Neutrophil (primary cell): ENCODE data around the gene PAGE4.

Experiments used
- H3K27ac ChIP-seq: fragments of 200-600 bp; sonication (generic); 2 replicates; pipeline ENCODE4 v1.5.1; 2016; ENCODE audit warnings: mild to moderate bottlenecking, moderate library complexity
- H3K27me3 ChIP-seq: fragments of 200-600 bp; sonication (generic); 2 replicates; pipeline ENCODE4 v1.6.0; 2016; ENCODE audit warnings: mild to moderate bottlenecking
- H3K36me3 ChIP-seq: fragments of 200-600 bp; sonication (generic); 2 replicates; pipeline ENCODE4 v1.5.1; 2017
- H3K4me1 ChIP-seq, 2 experiments: fragments of 200-600 bp in 1 of 2; sonication (generic) in 1 of 2; 1 replicate in 1 of 2; 2 replicates in 1 of 2; pipeline versions ENCODE4 v1.5.1 to v1.6.1; 2013 to 2016; ENCODE audit warnings: low read depth in 1 of 2, low read length in 1 of 2, mild to moderate bottlenecking in 1 of 2, moderate library complexity in 1 of 2; ENCODE audit not compliant: control insufficient read depth in 1 of 2, insufficient read depth in 1 of 2
- H3K4me3 ChIP-seq, 2 experiments: fragments of 200-600 bp in 1 of 2; sonication (generic) in 1 of 2; 1 replicate in 1 of 2; 2 replicates in 1 of 2; pipeline ENCODE4 v1.5.1; 2013 to 2016; ENCODE audit warnings: low read depth in 1 of 2, low read length in 1 of 2, mild to moderate bottlenecking in 1 of 2, moderate library complexity in 1 of 2
- H3K9me3 ChIP-seq: fragments of 200-600 bp; sonication (generic); 2 replicates; pipeline ENCODE4 v1.5.1; 2016
- TF ChIP-seq, protein P1 (sequence below): fragments of 200-600 bp; sonication (generic); IDR thresholded peaks from 2 replicates; pipeline ENCODE4 v1.5.1; 2016; ENCODE audit warnings: antibody characterized with exemption

PAGE4 gene

DNA sequence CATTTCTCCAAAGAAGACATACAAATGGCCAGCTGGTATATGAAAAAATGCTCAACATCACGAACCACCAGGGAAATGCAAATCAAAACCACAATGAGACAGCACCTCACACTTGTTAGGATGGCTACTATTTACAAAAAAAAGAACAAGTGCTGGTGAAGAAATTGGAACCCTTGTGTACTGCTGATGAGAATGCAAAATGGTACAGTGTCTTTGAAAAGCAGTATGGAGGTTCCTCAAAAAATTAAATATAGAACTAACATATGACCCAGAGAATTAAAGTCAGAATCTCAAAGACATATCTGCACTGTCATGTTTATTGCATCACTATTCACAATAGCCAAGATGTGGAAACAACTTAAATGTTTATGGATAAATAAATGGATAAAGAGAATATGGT lies 20.9 kb downstream of the PAGE4 start:
- no peaks in the 10 kb centered on the region for H3K9me3 ChIP-seq
- no peaks in the 10 kb centered on the region for H3K27me3 ChIP-seq
- TF ChIP-seq, protein P1, sequence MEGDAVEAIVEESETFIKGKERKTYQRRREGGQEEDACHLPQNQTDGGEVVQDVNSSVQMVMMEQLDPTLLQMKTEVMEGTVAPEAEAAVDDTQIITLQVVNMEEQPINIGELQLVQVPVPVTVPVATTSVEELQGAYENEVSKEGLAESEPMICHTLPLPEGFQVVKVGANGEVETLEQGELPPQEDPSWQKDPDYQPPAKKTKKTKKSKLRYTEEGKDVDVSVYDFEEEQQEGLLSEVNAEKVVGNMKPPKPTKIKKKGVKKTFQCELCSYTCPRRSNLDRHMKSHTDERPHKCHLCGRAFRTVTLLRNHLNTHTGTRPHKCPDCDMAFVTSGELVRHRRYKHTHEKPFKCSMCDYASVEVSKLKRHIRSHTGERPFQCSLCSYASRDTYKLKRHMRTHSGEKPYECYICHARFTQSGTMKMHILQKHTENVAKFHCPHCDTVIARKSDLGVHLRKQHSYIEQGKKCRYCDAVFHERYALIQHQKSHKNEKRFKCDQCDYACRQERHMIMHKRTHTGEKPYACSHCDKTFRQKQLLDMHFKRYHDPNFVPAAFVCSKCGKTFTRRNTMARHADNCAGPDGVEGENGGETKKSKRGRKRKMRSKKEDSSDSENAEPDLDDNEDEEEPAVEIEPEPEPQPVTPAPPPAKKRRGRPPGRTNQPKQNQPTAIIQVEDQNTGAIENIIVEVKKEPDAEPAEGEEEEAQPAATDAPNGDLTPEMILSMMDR, result no peak
- no peak overlapping the region for H3K27ac ChIP-seq
- no peak overlapping the region for H3K4me3 ChIP-seq
- no peaks in the 10 kb centered on the region for H3K36me3 ChIP-seq
- no peaks in the 10 kb centered on the region for H3K4me1 ChIP-seq

DNA sequence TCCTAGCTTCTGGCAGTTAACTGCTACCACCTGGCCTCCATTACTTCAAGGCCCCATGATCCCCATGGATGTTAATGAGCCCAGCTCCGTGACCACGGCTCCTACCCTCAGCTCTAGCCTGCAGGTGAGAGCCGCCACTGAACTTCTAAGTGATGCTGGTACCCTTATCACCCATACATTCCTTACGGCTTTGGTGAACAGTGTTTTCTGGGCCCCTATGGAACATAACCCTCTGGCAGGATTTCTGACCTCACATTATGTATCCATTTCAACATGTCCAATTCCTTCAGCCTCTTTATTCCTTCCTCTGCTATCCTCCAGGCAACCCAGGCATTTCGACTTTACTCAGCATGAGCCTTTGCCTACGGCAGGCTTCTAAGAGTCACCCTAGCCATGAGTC lies 24.6 kb downstream of the PAGE4 start:
- Histone ChIP-seq H3K27me3 (no peaks in the 10 kb centered on the region), H3K4me3 (no peak overlapping the region), H3K27ac (no peak overlapping the region), H3K9me3 (no peaks in the 10 kb centered on the region), H3K4me1 (no peaks in the 10 kb centered on the region), H3K36me3 (no peaks in the 10 kb centered on the region)
- TF ChIP-seq, protein P1, result no peak

DNA sequence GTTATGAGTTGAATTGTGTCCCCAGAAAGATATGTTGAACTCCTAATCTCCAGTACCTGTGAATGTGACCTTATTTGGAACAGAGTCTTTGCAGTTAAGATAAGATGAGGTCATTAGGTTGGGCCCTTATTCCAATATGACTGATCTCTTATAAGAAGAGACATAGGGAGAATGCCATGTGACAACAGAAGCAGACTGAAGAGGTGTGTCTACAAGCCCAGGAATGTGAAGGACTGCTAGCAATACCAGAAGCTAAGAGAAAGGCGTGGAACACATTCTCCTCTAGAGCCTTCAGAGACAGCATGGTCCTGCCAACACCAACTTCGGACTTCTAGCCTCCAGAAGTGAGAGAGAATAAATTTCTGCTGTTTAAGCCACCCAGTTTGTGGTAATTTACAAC lies 27.7 kb downstream of the PAGE4 start:
- no peaks in the 10 kb centered on the region for H3K9me3 ChIP-seq
- H3K27ac ChIP-seq, result no peak overlapping the region
- no peak overlapping the region for H3K4me3 ChIP-seq
- H3K4me1 ChIP-seq, result no peaks in the 10 kb centered on the region
- H3K27me3 ChIP-seq, result no peaks in the 10 kb centered on the region
- no peaks in the 10 kb centered on the region for H3K36me3 ChIP-seq
- TF ChIP-seq, protein P1, result no peak

DNA sequence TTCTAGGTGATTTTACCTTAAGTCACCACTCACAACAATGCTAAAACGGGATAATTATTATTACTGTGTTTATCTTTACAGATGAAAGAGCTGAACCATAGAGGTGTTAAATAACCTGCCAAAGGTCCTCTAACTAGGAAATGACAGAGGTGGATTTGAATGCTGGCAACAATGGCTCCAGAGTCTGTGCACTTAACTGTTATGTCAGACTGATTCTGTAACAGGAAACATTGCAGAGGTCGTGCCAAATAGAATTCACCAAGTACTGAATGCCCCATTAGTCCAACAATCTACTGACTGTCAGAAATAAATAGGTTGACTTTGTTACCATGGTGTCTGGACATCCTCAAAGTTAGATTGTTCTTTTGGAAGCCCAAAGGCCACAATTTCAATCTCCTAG lies 29.2 kb downstream of the PAGE4 start:
- no peaks in the 10 kb centered on the region for H3K4me1 ChIP-seq
- TF ChIP-seq, protein P1, result no peak
- no peaks in the 10 kb centered on the region for H3K9me3 ChIP-seq
- no peaks in the 10 kb centered on the region for H3K27me3 ChIP-seq
- H3K27ac ChIP-seq, result no peak overlapping the region
- no peaks in the 10 kb centered on the region for H3K36me3 ChIP-seq
- H3K4me3 ChIP-seq, result no peak overlapping the region

DNA sequence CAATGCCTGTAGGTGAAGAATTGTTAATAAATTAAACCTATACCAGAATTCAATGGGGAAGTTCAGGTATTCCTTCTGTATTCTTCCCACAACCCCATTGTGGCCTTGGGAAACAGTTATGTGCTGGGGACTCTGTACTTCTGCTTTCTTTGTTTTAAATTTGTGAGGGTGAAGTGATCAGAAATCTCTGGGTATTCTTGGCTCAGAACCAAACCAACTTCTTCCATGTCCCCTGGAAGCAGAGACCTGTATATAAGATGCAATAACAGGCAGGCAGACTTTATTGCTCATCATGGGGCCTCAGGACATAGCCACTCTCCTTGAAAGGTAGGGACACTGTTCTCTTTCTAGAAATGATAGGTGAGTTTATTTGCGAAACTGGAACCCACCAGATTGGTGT lies 30.4 kb downstream of the PAGE4 start:
- TF ChIP-seq, protein P1, result no peak
- H3K4me1 ChIP-seq, result no peaks in the 10 kb centered on the region
- H3K4me3 ChIP-seq, result no peak overlapping the region
- no peak overlapping the region for H3K27ac ChIP-seq
- H3K27me3 ChIP-seq, result no peaks in the 10 kb centered on the region
- H3K36me3 ChIP-seq, result no peaks in the 10 kb centered on the region
- no peaks in the 10 kb centered on the region for H3K9me3 ChIP-seq
